NCI-H1092 (cell line): ENCODE results near the gene CHD1L.
A peak's percentile ranks its signal among the peaks of the same experiment; 100 is the strongest.
"Not testable (repeated sequence)": the region's sequence is repeated elsewhere in the genome, so short reads cannot be mapped to it uniquely, and the experiment has no call there.

ENCODE experiments used
- DNase-seq: peaks from one replicate; lab custom pipeline; 2025; lab: John Stamatoyannopoulos, UW

CHD1L gene

DNA sequence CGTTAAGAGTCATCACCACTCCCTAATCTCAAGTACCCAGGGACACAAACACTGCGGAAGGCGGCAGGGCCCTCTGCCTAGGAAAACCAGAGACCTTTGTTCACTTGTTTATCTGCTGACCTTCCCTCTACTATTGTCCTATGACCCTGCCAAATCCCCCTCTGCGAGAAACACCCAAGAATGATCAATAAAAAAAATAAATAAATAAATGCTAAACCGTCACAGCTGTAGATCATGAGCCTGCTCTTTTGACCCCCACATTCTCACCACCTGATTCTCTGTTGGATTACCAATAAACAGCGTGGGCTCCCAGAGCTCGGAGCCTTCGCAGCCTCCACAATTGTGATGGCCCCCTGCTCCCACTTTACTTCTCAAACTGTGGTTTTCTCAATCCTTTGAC is 8.6 kb upstream of the CHD1L start:
- DNase-seq = not testable (repeated sequence)

DNA sequence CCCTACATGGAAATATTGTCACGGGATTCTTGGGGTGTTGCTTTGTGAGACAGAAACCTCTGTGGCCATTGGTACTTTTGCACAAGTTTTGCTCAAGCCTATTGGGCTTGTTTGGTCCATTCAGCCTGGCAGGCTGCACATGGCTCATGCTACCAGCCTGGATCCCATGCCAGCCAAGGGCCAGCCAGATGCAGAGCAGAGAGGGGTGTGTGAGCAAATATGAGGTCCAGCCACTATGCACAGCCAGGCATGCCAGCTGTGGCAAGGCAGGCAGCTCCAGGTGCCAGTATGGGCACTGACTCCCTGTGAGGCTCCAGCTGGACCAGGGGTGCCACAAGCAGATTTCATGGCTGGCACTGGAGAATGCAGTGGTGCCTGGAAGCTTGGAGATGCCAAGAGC is 6.7 kb upstream of the CHD1L start:
- DNase-seq = no peak

DNA sequence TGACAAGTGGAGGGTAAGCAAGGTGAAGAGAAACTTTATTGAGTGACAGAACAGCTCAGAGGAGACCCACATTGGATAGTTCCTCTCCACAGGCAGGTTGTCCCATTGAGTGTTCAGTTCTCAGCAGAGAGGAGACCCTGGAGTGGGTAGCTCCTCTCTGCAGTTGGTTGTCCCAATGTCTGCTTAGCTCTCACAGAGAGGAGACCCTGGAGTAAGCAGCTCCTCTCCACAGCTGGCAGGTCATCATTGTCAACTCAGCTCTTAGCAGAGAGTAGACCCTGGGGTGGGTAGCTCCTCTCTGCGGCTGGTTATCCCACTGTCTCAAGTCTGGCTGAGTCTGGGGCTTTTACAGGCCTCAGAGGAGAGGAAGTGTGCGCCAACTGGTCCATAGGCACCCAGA is 6.0 kb upstream of the CHD1L start:
- DNase-seq = no peak

DNA sequence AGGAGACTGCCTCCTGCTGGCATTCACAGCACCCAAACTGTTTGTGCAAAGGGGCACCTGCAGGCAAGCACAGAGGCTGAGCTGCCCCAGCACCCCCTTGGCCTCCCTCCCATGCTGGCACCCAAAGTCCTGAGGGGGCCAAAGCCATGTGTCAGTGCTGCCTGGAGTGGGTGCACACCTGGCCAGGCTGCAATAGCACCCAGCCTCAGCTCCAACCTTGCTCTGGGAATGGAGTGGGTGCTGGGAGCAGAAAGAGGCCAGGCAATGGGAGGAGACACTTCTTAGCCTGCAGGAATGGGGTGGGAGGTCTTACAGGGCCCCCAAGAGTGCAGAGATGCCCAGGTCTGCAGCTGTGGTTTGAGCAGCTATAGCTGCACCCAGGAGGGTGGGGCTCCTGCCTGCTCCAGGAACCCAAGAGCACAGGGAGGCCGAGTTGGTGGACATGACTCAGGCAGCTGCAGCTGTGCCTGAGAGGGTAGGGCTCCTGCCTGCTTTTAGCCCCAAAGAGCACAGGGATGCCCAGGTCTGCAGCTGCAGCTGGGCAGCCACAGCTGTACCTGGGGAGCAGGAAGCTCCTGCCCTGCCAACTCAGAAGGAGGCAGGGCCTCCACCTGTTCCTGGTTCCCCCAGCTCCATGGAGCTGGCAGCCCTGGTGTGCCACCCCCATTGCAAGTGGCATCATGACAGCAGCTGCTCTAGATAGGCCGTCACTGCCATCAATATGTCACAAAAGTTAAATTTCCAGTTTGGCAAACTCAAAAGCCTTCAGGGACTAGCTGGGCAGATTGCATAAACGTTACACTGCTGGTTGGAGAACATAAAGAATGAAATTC is 5.3 kb upstream of the CHD1L start:
- no peak for DNase-seq

DNA sequence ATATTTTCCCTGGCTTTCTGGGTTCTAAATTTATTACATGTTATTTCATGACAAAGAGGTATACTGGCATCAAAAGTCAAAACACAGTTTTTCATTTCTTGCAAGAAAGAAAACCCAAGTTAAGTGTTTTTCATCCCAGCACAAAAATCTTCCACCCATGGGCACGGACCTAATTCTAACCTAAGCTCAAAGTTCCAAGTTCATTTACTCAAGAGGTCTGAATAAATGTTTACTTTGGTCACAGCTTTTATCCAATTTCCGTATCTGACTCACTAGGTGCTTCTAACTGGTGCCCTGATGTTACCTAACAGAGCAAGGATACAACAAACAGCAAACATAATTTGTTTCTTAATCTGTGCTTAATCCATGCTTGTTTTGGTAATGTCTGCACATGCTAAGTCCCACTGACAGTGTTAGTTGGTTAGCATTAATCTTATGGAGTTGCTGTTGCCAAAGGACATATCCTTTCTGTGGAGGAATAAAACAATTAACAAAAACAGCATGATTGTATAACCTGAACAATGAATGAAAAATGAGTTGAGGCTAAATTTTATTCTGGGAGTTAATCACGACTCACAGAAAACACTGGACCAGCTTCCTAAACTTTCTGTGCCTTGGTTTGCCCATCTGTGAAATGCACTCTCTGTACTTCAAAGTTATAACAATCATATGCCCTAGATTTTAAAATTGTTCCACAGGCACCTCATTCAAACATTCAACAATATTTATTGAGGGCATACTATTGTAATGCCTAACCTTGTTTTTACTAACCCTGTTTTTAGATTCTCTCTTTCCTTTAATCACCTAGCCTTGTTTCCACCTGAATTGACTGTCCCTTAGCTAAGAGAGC is 4.2 kb upstream of the CHD1L start:
- no peak for DNase-seq

DNA sequence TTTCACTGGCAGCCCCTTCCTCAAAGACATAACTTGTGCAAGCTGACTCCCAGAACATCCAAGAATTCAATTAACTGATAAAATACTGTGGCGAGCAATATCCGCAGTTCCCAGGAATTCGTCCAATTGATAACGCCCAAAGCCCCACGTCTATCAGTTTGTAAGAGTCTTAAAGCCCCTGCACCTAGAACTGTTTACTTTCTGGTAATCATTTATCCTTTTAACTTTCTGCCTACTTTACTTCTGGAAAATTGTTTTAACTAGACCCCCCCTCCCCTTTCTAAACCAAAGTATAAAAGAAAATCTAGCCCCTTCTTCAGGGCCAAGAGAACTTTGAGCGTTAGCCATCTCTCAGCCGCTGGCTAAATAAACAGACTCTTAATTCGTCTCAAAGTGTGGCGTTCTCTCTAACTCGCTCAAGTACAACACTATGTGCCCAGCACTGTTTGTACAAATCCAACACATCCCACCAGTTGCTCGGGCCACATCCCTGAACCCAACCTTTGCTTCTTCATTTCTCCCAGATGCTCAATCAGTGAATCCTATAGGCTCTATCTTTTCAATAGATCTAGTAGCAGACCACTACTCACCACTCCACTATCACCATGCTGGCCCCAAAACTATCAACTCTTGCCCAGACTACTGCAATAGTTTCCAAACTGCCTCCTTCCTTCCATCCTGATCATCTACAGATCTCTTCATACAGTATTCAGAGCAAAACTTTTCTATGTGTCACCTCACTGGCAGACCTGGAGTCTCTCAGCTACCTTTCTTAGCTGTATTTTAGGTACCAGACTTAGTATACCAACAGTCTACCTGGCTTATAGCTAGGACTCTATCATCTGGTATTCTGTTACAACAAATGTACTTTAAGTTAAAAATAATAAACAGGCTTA is 3.3 kb upstream of the CHD1L start:
- DNase-seq = no peak

DNA sequence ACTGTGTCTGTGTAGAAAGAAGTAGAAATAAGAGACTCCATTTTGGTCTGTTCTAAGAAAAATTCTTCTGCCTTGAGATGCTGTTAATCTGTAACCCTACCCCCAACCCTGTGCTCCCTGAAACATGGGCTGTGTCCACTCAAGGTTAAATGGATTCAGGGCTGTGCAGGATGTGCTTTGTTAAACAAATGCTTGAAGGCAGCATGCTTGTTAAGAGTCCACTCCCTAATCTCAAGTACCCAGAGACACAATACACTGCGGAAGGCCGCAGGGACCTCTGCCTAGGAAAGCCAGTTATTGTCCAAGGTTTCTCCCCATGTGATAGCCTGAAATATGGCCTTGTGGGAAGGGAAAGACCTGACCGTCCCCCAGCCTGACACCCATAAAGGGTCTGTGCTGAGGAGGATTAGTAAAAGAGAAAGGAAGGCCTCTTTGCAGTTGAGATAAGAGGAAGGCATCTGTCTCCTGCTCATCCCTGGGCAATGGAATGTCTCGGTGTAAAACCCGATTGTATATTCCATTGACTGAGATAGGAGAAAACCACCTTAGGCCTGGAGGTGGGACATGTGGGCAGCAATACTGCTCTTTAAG is 2.3 kb upstream of the CHD1L start:
- not testable (repeated sequence) for DNase-seq

DNA sequence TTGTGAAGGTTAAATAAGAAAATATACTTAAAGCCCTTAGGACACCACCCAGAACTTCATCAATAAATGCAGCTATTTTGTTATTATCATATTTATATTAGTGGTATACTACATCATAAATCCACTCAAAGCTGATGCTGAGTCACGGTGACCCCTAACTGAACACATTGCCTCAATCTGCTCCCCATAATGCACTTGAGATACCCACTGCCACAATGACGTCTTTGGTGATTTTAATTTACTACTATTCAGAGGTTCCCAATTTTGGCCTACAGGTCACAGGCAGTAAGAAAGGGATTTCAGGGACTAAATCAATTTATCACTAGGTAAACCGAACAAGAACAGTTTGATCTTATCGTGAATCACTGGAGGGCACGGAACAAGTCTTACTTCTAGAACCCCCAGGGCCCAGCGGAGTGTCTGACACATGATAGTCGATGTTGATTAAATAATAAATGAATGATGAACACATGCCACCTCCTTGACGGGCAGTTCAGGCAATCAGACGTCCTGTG is 493 bp upstream of the CHD1L start:
- no peak for DNase-seq

DNA sequence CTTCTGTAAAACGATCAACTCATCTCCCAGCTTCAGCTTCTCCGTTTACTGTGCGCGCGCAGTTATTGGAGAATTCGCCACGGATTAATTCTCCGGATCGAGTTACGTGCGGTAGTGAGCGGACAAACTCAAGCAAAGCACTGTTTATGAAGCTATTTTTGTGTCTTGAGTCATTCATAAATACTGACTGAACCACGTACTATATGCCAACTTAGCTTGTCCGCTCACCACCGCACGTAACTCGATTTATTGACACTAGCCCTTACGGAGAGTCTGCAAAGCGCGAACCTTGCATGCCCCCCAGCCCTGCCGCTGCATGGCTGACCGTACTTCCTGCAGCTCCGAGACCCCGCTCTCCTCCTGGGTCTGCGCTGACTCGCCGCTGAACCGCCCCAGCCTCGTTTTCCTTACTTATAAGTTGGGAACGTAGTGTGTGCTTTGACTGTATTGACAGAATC is 773 bp downstream of the CHD1L start:
- peak; percentile 27 for DNase-seq

DNA sequence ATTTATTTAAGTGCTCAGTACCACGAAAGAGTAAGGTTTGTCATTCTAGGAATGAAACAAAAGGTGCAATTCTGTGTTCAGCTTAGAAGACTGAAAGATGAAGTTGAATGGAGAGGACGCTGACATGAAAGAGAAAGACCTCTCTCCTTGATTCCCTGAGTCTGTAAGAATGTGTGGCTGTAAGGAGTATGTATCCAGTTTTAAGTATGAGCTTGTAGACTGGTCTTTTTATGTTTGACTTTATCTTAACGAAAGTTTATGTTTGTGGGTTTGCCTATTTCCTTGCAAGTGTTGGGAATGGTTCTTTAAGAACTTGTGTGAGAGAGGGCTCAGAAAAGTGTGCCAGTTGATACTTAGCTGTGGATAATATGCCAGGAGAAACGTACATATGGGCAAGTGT is 1.4 kb downstream of the CHD1L start:
- DNase-seq = no peak

DNA sequence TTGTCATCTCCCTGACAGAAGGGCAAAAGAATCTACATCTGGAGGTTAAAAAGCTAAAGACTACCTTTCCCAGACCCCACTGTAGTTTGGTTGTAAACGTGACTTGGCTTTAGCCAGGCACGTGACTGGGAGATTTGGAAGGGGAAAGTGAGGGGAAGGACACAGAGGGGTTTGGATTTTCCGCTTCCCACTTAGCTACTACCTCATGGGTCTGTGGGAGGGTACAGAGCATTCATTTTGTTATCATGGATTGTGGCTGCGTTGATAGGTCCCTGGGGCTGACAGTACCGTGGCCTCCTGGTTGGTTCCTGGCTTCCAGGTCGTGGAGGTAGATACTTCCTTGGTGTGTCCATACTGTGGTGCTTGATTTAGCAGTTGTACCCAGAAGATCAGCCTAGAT is 2.6 kb downstream of the CHD1L start:
- DNase-seq = no peak

DNA sequence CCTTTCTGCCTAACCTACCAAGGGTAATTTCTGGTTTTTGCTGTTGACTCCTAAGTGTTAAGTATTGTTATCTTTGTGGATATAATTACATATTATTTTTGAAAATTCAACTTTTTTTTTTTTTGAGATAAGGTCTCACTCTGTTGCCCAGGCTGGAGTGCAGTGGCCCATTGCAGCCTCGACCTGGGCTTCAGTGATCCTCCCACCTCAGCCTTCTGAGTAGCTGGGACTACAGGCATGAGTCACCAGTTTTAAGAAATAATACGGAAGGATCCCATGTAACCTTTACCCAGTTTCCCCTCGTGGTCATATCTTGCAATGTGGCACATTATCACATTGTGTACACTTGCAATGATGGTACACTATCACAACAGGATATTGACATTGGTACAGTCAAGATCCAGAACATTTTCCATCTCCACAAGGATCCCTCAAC is 3.1 kb downstream of the CHD1L start:
- no peak for DNase-seq

DNA sequence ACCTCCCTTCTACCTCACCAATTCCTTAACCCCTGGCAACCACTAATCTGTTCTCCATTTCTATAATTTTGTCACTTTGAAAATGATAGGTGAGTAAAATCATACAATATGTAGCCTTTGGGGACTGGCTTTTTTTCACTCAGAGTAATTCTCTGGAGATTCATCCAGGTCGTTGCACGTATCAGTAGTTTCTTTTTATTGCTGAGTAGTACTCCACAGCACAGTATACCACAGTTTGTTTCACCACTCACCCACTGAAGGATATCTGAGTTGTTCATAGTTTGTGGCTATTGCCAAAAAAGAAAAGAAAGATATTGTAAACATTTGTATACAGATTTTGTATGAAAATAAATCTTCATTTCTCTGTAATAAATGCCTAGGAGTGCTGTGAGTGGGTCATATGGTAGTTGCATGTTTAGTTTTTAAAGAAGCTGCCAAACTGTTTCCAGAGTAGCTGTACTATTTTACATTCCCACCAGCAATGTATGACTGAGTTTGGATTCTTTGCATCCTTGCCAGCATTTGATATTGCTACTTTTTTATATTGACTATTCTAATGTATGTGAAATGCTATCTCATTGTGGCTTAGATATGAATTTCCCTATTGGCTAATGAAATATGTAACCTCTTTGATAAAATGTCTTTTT is 3.7 kb downstream of the CHD1L start:
- no peak for DNase-seq

DNA sequence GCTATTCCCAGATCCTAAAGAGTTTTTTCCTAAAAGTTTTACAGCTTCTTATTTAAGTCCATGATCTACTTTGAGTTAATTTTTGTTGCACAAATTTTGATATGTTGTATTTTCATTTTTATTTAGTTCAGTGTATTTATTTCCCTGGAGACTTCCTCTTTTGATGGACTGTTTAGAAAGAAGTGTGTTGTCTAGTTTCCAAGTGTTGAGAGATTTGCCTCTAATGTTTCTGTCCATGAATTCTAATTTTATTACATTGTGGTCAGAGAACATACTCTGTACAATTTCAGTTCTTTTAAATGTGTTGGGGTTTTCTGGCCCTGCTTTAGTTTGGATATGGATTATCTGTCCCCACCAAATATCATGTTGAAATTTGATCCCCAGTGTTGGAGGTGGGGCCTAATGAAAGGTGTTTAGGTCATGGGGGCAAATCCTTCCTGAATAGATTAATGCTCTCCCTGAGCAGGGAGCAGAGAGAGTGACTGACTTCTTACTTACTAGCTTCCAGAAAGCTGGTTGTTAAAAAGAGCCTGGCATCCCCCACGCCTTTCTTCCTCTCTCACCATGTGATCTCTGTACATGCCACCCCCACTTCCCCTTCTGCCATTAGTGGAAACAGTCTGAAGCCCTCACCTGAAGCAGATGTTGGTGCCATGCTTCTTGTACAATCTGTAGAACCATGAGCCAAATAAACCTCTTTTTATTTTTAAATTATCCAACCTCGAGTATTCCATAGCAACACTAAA is 4.6 kb downstream of the CHD1L start:
- DNase-seq = no peak

DNA sequence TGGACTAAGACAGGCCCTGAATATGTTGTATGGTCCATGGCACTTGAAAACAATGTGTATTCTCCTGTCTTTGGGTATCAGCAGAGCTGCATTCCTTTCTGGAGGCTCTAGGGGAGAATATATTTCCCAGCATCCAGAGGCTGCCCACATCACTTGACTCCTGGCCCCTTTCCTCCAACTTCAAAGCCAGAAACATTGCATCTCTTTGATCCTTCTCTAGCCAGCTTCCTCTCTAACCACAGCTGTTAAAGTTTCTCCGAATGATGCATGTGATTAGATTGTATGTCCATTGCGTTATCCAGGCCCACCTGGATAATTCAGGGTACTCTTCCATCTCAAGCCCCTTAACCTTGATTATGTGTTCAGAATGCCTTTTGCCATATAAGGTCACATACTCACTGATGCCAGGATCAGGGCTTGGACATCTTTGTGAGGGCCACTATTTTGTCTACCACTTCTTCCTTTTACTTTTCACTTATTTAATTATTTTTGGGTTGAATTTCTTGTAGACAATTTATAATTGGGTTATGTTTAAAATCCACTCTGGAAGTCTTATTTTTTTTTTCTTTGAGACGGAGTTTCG is 5.3 kb downstream of the CHD1L start:
- no peak for DNase-seq

DNA sequence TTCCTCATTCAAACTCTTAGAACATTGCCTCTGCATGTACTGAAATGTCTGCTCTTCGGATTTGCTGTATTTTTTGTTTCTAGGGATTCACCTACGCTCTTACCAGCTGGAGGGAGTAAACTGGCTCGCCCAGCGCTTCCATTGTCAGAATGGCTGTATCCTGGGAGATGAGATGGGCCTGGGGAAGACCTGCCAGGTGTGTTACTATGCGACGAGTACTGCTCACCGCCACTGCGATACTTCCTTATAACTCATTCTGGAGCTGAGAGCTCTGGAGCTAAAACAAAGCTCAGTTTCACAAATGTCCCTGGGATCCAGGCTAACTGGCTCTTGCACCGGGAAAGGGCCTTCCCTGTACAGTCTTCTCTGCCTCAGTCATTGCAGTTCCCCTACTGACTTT is 10.1 kb downstream of the CHD1L start:
- DNase-seq = peak; percentile 9

DNA sequence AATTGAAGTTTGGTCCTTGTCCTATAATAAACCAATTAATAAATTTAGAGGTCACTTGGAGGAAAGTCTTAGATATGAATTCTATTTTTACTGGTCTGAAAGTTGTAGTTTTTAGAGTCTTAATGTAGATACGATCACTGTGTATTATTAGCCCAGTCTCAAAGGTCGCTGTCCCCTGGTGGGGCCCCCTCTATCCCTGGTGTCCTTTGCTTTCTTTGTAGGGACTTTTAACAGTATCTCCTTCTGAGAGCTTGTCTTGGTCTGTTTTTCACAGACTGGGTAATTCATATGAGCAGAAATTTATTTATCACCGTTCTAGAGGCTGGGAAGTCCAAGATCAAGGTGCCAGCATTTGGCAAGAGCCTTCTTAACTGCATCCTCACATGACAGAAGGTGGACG is 18.5 kb downstream of the CHD1L start:
- DNase-seq = no peak

DNA sequence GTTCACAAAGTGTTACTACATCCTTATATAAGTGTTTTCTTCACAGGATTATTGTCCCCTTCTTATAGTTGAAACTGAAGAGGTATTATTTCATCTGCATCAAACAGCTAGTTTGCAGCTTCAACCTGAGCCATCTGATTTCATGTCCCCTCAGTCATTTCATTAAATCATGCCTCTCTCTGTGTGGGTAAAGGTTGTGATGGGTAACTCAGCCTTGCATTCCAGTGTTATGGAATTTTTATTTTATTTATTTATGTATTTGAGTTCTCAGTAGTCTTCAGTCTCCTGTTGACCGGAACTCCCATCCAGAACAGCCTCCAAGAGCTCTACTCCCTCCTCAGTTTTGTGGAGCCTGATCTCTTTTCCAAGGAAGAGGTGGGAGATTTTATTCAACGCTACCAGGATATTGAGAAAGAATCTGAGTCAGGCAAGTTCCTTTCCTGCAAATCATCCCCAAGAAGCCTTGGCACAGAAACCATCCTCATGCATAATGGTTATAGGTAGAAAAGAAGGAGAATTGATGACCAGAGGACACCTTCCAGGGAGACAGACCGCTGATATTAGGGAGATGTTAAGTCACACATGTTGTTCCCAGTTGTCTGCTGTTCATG is 21.8 kb downstream of the CHD1L start:
- no peak for DNase-seq

DNA sequence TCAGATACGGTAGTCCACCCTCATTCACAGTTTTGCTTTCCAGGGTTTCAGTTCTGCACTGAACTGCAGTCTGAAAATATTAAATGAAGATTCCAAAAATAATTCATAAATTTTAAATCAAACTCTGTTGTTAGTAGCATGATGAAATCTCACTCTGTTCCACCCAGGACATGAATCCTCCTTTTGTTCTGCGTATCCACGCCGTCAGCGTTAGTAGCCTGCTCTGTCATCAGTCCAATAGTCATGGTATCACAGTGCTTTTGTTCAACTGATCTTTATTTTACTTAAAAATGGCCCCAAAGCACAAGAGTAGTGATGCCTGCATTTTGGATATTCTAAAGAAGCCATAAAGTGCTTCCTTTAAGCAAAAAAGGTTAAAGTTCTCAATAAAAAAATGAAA is 23.9 kb downstream of the CHD1L start:
- DNase-seq = no peak
